C4-2B (cell line): ENCODE data around the gene RRP1B.
"Not testable (repeated sequence)": the region's sequence is repeated elsewhere in the genome, so short reads cannot be mapped to it uniquely, and the experiment has no call there.

Experiments used
- H3K27ac ChIP-seq: fragments of 450-650 bp; 2 replicates; pipeline ENCODE4 v1.5.1; 2017
- ZFX ChIP-seq: fragments of 450-650 bp; IDR thresholded peaks from 2 replicates; pipeline ENCODE4 v1.6.1; 2017
- TF ChIP-seq, protein P1 (sequence below): fragments of 450-650 bp; conservative IDR thresholded peaks from 2 replicates; pipeline ENCODE4 v1.5.1; 2017; ENCODE audit warnings: mild to moderate bottlenecking

RRP1B gene

DNA sequence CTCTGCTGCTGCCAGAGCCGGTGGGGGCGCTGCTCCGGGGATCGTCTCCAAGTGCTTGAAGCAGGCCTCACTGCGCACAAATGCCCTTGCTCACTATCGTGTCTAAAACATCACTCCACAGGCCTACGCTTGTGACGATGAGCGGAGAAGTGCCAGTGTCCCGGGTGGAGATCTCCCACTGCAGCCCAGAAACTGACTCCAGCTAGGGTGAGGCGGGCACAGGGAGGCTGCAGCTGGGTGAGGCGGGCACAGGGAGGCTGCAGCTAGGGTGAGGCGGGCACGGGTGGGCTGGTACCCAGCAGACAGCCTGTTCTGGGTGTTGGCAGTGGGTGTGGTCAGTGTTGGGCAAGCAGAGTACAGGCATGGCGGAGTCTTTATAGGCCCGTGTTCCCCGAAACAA is 36.9 kb downstream of the RRP1B start:
- H3K27ac ChIP-seq, result no peak overlapping the region
- TF ChIP-seq, protein P1, sequence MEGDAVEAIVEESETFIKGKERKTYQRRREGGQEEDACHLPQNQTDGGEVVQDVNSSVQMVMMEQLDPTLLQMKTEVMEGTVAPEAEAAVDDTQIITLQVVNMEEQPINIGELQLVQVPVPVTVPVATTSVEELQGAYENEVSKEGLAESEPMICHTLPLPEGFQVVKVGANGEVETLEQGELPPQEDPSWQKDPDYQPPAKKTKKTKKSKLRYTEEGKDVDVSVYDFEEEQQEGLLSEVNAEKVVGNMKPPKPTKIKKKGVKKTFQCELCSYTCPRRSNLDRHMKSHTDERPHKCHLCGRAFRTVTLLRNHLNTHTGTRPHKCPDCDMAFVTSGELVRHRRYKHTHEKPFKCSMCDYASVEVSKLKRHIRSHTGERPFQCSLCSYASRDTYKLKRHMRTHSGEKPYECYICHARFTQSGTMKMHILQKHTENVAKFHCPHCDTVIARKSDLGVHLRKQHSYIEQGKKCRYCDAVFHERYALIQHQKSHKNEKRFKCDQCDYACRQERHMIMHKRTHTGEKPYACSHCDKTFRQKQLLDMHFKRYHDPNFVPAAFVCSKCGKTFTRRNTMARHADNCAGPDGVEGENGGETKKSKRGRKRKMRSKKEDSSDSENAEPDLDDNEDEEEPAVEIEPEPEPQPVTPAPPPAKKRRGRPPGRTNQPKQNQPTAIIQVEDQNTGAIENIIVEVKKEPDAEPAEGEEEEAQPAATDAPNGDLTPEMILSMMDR, result no peak
- TF ChIP-seq ZFX, result no peak

DNA sequence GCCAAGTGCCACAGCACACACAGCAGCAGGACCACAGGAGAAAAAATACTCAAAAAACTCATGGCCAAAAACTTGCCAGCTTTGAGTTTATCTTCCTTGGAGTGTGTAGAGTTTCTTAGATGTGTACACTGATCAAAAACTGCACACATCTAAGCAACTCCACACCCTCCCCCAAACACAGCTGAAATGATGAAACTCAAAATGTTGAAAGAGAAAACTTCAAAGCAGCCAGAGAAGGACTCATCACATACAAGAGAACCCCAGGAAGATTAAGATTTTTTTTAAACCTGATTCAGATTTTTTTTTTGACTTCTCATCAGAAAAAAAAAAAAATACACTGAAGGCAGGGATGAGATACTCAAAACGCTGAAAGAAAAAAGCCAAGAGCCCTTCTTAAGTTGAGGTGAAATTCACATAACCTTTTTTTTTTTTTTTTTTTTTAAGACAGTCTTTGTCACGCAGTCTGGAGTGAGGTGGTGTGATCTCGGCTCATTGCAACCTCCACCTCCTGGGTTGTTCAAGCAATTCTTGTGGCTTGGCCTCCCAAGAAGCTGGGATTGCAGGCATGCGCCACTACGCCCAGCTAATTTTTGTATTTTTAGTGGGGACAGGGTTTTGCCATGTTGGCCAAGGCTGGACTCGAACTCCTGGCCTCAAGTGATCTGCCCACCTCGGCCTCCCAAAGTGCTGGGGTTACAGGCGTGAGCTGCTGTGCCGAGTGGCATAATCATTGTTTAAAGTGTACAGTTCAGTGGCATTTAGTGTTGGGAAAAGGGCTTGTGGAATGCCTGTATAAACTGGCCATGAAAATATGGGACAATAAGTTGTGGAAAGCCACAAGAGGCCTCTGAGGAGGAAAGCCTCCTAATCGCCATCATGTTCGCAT is 38.6 kb downstream of the RRP1B start:
- H3K27ac ChIP-seq, result no peak overlapping the region
- TF ChIP-seq, protein P1, result no peak
- TF ChIP-seq ZFX, result no peak

DNA sequence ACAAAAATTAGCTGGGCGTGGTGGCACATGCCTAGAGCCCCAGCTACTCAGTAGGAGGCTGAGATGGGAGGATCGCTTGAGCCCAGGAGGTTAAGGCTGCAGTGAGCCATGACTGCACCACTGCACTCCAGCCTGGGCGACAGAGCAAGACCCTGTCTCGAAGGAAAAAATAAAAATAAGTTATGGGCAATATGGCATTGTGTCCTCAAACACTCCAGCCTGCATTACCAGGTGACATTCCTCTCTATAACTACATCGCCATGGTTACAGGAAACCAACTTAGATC is 40.1 kb downstream of the RRP1B start:
- not testable (repeated sequence) for H3K27ac ChIP-seq

DNA sequence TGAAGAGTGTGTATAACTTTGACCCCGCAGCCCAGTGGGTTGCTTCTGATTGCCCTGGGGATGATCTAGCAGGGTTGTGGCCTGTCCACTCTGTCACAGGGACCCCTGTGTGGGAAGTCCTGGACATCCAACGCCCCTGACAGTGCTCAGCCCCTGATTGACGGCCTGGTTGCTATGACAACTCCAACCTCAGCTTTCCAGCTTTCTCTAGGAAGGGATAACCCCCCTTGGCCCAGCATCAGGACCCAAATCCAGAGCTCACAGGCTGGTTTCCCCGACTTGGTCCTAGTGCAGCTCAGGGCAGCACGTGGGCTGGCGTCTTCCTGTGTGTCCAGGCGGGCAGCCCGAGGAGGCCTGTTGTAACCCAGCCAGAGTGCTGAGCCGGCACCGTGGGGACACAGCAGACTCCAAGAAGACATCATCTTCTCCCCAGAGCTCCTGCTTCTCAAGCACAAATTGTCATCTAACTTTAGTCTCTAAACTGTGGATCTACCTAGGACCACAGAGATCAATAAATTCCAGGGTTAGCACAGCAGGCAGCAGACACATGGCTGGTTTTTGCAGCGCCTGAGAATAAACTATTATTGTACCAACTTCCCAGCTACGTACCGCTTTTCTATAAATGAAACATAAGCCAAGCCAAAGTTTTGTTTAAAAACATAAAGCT is 40.7 kb downstream of the RRP1B start:
- TF ChIP-seq, protein P1, result no peak
- TF ChIP-seq ZFX, result no peak

DNA sequence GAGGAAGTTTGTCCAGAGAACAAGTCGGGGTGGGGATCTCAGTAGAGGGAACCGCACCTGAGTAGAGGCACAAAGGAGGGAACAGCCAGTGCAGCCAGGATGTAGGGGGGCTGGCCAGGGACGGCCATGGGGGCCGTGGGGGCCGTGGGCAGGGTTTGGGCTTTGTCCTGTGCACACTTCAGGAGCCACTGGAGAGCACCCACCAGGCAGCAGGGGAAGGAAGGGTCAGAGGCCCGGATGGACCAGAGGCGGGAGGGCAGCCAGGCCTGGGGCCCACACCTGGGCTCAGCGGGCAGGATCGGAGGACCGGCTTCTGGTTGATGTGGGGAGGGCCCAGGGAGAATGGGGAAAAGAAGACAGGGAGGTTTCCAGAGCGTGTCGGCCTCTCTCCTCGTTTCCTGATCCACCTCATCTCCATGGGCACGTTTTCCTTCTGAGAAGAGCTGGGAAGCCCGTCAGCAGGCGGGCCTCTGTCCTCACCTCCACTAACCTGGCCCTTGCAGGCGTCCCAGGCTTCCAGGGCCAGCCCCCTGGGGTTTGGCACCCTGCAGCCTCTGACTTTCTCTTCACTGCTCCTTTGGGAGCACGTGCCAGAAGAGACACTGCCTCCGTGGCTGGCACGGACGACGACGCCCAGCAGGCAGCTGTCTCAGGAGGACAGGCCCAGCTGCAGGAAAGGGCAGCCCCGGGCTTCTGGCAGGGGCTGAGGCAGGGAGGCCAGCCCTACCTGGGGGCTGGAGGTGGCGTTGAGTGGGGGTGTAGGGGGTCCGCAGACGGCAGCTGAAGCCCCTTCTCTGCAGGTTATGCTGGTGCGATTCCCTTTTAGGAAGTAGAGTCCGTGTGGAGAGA is 42.8 kb downstream of the RRP1B start:
- no peak for TF ChIP-seq ZFX
- TF ChIP-seq, protein P1, result no peak
- H3K27ac ChIP-seq, result no peak overlapping the region

More for the DNA sequence above, 40.7 kb downstream of the RRP1B start:
- H3K27ac ChIP-seq, result no peak overlapping the region

DNA sequence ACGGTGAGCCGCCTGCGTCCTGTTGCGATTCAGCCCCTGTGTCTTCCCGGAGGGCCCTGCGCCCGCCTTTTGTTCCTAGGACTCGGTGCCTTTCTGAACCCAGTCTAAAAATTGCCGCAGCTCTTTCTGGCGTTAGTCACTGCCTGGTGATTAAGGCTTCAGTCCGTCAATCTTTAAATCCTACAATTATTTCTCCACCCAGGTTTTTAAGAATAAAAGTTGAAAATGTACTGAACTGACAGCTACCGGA is 43.4 kb downstream of the RRP1B start:
- no peak overlapping the region for H3K27ac ChIP-seq
- no peak for TF ChIP-seq ZFX

DNA sequence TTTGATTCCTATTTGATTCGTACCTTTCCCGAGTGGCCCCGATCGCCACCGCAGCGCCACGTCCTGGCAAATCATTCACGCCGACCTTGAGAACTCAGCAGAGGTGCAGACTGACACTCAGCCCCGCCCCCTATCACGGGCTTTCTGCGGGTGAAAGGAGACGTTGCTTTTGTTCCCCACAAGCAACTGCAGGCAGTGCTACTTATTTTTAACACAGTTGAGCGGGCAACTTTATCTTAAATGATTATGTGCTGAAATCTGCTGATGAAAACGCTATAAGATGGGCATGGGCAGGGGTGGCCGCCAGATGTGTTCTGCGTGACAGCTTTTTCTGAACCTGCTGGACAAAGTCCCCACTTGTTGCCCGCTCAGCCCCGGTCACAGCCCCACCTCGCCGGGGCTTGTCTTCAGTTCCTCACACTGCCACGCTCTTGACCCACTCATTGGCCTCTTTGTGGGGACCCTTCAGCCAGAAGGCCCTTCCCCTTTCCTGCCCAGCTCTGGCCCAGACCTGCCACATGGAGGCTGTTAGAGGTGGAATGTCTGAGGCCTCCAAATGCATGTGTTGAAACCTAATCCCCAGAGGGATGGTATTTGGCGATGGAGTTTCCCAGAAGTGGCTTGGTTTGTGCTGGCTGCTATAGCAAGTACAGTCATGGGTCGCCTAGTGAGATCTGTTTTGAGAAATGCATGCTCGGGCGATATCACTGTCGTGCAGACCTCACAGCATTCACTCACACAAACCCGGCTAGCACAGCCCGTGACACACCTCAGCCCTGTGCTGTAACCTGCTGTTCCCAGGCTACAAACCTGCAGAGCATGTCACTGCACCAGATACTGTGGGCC is 43.9 kb downstream of the RRP1B start:
- TF ChIP-seq, protein P1, result no peak
- no peak for TF ChIP-seq ZFX
- H3K27ac ChIP-seq, result no peak overlapping the region

DNA sequence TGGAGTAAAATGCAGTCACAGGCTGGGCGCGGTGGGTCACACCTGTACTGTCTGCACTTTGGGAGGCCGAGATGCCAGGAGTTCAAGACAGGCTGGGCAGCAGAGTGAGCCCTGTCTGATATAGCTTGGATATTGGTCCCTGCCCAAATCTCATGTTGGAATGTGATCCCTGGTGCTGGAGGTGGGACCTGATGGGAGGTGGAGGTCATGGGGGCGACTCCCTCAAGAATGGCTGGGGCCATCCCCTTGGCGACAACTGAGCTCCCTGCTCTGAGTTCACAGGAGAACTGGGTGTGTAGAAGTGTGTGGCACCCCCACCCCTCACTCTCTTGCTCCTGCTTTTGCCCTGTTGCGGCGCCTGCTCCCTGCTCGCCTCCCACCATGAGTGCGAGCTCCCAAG is 48.1 kb downstream of the RRP1B start:
- H3K27ac ChIP-seq, result no peak overlapping the region
- TF ChIP-seq ZFX, result no peak
- TF ChIP-seq, protein P1, result no peak
